ENCODE results near the gene NHLRC3.

GRCh38 chr13:39025433-39025839, 12.8 kb upstream of the NHLRC3 start:
- TF ChIP-seq CTCF (IDR thresholded peaks at IDR 0.05; ENCODE audit: borderline replicate concordance, extremely low read depth, low read length, poor library complexity, severe bottlenecking) (no peak), EZH2 (IDR thresholded peaks at IDR 0.05; ENCODE audit: borderline replicate concordance, low read depth, low read length, severe bottlenecking) (no peak)
